Stimulated activated CD4-positive, alpha-beta T cell treated with anti-CD3 and anti-CD28 coated beads, Interleukin-1b, Interleukin-23, amount 100 ng/mL, for 24 hours (primary cell): ENCODE data around the gene RPH3AL.
"Not testable (repeated sequence)": the region's sequence is repeated elsewhere in the genome, so short reads cannot be mapped to it uniquely, and the experiment has no call there.

Experiments used
- DNase-seq, 4 experiments: peaks; one replicate each; pipeline ENCODE4 v3.0.0-alpha.2; 2020; ENCODE audit warnings: low read depth in 4 of 4, low spot score in 1 of 4

RPH3AL gene

DNA sequence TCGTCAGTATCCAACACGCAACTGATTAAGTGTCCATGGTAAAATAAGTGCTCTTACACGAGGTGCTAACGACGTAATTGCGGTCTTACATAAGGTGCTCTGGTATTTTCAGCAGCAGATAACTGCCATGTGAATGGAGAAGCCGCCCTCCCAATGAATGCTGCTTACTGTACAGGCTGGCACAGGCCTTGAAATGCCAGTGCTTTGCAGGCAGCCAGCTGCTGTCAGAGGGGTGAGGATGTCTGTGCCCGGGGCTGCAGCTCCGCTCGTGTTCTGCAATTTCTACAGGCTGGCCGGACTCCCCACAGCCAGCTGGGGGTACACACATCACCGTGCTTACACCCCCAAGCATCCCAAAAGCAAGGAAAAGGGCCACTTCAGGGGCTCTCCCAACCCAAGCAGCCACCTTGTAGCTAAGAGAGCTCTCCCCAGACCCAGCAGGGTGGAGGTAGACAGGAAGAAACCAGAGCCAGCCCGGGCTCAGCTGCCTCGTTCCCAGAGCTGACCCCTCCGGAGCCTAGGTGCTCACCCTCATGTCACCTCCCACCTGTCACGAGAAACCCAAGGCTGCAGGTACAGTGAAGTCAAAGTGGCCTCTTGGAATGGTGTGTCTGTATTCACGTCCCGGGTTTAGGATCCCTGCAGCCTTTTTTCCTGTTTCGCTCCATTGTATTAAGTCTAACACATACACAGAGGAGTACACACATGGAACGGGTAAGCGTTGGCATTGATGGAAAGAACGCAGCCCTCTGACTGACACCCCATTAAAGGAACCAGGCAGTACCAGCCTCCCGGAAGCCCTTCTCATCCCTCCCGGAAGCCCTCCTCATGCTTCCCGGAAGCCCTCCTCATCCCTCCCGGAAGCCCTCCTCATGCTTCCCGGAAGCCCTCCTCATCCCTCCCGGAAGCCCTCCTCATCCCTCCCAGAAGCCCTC is 27.2 kb upstream of the RPH3AL start:
- DNase-seq: no peak

DNA sequence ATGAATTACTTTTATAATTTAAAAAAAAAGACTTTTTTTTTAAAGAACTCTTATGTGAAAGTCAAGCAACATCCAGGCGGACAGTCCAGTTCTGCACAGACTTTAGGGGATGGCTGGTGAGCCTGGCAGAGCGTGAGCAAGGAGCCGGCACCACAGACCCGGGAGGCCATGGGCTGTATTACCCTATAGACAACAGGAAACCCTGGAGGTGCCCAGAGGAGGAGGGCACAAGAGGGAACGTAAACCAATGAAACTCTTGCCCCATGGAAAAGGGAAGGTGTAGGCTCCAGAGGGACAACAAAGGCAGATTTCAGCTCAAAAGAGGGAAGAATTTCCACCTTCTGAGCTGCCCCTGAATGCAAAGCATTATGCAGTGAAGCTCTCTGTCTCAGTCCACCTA is 25.5 kb upstream of the RPH3AL start:
- no peak for DNase-seq

DNA sequence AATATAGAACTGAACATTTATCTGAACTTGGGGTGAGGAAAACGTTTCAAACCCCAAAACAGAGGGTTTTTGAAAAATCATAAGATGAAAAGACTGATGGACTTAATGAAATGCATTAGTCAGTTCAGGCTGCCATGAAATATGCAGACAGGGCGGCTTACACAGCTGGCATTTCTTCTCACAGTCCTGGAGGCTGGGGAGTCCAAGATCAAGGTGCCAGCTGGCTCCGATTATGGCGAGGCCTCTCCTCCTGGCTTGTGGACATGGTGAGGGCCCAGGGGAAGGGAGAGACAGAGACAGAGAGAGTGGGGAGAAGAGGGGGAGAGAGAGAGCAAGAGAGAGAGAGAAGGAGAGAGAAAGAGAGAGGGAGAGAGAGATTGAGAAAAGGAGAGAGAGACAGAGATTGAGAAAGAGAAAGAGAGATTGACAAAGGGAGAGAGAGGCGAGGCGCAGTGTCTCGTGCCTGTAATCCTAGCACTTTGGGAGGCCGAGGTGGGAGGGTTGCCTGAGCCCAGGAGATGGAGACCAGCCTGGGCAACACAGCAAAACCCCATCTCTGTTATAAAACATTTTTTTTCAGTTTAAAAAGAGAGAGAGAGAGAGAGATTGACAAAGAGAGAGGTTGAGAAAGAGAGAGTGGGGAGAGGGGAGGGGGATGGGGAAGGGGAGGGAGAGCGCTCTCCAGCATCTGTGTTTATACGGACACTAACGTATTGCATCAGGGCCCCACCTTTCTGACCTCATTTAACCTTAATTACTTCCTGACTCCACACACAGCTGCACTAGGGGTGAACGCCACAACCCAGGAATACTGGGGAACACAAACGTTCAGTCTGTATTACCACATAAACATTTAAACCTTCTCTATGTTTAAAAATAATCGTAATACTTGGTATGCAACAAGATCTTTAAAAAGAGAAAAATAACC is 24.6 kb upstream of the RPH3AL start:
- DNase-seq: no peak

DNA sequence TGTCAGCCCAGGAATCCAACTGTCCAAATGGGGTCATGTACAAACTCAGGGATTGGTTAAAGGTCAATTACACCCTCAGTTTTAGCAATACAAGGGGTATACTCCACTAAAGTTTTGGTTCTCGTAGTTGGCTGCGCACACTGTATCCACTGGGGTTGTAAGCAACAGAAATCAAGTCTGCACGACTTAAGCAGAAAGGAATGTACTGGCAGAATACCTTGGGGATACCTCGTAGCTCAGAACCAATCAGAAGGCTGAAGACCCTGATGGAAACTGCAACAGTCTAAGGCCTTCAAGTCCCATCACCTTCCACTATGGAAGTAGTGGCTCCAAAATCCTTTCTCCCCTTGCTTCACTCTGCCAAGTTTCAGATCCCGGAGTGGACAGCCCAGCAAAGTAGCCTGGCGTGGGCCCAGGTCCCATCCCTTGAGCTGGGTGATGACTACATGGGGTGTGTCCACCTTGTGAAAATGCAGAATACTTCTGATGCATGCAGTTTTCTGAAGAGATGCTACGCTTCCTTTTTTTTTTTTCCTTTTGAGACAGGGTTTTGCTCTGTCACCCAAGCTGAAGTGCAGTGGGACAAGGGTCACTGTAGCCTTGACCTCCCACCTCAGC is 21.1 kb upstream of the RPH3AL start:
- no peak for DNase-seq

DNA sequence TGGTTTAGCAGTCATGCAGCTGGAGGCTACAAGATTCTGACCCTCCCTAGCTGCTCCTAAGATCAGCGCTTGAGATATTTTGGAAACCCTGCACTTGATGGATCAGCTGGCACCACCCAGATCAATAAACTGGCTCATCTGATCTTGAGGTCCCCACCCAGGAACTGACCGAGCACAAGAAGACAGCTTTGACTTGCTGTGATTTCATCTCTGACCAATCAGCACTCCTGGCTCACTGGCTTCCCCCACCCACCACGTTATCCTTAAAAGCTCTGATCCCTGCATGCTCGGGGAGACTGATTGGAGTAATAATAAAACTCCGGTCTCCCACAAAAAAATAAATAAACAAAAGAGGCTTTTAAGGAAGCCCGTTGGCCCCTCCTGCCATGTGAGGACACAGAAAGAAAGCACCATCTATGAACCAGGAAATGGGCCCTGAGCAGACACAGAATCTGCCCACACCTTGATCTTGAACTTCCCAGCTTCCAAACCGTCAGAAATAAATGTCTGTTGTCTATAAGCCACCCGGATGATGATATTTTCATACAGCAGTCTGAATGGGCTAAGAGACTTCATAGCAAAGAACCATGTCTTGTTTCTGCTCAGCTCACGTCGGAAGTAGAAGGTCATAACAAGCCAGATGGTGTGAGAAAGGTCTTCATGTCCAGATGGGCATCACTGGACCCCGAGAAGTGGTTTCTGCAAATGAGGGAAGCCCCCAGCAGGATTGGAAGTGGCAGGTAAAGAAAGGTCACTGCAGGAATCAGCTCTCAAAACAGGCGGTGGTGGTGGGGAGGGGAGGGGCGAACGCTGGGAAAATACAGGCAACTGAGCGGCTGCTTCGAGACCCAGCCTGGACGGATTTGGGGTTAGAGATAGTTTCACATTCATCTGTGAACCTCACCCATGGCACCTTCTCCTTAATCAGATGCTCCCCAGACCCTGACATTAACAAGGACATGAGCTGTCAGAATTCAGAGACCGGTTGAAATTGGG is 19.8 kb upstream of the RPH3AL start:
- DNase-seq: no peak

DNA sequence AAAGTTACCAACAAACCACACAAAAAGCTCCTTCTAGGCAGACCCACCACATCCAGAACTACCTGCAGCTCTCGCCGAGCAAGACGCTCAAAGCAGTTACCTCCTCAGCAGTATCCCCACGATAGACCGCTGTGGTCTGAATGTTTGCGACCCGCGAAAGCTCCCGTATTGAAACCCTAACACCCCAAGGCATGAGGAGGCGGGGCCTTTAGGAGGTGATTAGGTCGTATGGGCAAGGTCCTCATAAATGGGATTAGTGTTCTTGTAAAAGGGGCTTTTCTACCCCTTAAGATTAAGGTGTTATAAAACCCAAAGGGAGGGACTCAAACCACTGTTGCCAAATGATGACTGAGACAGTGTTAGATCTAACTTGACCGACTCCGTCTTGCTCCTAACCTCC is 19.0 kb upstream of the RPH3AL start:
- DNase-seq: no peak

DNA sequence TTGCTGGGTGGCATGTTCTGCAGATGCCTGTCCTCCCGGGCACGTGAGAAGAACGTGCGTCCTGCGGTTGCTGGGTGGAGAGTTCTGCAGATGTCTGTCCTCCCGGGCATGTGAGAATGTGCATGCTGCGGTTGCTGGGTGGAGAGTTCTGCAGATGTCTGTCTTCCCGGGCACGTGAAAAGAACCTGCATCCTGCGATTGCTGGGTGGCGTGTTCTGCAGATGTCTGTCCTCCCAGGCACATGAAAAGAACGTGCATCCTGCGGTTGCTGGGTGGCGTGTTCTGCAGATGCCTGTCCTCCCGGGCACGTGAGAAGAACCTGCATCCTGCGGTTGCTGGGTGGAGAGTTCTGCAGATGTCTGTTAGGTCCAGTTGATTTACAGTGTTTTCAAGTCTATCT is 15.0 kb upstream of the RPH3AL start:
- not testable (repeated sequence) for DNase-seq

DNA sequence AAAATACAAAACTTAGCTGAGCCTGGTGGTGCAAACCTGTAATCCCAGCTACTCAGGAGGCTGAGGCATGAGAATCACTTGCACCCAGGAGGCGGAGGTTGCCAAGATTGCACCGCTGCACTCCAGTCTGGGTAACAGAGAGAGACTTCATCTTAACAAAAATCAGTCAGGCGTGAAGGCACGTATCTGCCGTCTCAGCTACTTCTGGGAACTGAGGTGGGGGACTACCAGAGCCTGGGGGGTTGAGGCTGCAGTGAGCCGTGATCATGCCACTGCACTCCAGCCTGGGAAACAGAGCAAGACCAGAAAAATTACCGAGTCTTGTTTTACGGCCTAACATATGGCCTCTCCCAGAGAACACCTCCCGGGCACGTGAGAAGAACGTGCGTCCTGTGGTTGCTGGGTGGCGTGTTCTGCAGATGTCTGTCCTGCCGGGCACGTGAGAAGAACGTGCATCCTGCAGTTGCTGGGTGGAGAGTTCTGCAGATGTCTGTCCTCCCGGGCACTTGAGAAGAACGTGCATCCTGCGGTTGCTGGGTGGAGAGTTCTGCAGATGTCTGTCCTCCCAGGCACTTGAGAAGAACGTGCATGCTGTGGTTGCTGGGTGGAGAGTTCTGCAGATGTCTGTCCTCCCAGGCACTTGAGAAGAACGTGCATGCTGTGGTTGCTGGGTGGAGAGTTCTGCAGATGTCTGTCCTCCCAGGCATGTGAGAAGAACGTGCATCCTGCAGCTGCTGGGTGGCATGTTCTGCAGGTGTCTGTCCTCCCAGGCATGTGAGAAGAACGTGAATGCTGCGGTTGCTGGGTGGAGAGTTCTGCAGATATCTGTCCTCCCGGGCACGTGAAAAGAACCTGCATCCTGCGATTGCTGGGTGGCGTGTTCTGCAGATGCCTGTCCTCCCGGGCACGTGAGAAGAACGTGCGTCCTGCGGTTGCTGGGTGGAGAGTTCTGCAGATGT is 14.3 kb upstream of the RPH3AL start:
- DNase-seq: not testable (repeated sequence)

DNA sequence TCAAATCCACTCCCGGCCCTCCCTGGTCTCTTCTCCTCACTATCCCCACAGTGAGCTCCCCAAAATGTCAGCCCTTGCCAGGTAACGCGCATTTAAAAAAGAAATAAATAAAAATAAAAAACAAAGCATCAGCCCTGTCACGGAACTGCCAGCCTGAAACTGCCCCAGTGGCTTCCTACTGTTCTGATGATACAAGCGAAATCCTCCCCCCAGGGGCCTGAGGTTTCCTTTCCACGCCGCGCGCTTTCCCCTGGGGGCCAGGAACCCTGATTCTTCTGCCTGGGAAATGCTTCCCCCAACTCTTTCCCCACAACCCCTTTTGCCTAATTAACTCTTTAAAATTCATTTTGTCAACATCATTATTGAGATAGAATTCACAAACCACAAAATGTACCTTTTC is 12.2 kb upstream of the RPH3AL start:
- DNase-seq: no peak

DNA sequence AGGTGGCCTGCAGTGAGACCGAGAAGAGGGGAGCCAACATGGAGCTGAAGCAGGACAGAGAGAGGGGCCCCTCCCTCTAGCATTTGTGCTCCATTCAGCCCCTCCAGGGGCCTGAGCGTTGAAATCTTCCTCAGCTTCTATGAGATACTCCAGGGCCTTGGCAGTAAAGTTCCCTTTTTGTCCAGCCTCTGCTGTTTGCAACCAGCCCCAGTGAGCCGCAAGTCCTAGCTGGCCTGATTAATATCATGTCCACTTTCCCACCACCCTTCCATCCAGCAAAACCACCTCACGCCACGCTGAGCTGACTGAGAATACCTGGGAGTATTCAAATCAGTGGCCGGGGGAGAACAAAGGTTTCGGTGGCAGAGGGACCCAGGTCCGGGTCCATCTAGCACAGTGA is 11.7 kb upstream of the RPH3AL start:
- DNase-seq: no peak

DNA sequence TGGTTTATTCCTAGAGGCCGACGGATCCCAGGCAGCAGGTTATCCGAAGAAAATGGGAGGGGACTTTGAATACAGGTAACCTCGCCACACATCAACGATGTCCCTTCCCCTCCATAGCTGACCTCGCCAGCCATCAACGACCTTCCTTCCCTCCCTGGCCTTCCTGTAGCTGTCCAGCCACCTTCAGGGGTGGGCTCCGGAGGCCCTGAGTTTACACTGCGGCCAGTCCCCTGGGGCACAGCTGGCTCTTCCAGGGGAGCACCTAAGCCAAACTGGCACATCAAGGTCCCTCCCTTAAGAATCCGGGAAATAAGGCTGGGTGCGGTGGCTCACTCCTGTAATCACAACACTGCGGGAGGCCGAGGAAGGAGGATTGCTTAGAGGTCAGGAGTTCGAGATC is 10.1 kb upstream of the RPH3AL start:
- no peak for DNase-seq

DNA sequence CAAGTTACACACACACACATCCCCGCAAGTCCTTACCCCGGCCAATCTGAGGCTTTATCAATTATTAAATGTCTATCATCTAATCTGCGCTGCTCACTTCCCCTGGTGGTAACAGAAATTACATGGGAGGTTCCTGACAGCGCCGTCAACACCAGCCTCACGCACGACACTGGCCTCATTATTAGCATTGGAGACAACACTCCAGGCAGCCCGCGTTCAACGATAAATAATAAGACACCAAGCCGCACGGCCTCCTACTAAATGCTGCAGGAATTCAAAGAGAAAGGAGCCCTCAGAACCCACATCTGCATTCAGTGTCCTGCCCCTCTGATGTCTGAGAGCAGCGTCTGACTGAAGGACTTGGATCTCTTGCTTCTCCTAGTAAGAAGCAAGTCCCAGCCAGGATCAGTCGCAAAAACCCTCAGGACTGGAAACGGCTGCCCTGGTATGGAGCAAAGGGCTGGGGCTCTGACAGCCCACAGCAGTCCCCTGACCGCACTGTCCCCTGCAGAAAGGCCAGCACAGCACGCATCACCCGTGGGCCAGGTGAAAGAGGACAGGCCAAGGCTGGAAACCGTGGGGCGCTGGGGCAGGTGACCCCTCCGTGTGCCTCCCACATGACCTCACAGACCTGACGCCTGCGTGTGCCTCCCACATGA is 7.6 kb upstream of the RPH3AL start:
- DNase-seq: no peak

DNA sequence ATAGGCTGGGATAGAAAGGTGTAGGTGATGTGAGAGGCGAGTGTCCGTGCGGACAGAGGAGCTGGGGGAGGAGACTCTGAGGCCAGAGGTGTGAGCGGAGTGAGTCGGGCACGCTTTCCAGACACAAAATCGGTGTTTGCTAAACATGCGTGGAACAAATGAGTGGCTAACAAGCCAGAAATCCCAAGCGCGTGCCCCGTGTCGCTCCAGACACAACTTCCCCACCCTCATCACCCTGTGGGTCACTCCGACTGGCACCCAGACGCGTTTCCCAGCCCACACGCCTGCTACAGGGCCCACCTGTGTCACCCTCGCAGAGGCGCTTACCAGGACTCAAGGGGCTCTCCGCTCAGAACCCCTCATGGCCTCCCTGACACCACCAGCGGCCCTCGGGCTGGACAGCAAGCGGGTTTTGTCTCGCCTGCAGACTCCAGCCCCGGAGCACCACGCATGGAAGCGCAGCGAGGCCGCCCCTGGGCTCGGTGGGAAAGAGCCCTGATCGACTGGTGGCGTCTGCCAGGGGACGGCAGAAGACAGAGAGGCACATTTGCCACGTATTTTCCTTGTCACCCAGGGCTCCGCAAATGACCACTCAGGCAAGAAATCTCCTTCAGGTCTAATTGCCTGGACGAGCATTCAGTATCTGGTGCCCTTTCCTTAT is 6.0 kb upstream of the RPH3AL start:
- DNase-seq: no peak

DNA sequence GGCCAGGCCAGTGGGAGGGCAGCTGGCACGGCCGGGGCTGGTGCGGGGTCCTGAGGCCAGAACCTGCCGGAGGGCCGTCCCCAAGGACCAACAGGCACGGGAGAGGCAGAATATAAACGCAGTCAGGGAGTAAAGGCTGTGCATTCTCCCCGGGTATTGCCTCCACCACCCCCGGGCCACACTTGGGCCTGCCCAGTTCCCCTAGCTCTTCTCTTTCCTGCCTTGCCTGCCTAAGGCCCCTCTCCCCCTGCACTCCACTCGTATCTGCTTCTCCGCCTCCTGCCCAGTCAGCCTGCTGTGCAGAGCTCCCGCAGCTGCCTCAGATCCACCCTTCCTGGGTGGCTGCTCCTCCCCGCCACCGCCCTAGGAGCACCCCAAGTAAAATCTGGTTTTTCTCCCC is 5.0 kb upstream of the RPH3AL start:
- DNase-seq: no peak

DNA sequence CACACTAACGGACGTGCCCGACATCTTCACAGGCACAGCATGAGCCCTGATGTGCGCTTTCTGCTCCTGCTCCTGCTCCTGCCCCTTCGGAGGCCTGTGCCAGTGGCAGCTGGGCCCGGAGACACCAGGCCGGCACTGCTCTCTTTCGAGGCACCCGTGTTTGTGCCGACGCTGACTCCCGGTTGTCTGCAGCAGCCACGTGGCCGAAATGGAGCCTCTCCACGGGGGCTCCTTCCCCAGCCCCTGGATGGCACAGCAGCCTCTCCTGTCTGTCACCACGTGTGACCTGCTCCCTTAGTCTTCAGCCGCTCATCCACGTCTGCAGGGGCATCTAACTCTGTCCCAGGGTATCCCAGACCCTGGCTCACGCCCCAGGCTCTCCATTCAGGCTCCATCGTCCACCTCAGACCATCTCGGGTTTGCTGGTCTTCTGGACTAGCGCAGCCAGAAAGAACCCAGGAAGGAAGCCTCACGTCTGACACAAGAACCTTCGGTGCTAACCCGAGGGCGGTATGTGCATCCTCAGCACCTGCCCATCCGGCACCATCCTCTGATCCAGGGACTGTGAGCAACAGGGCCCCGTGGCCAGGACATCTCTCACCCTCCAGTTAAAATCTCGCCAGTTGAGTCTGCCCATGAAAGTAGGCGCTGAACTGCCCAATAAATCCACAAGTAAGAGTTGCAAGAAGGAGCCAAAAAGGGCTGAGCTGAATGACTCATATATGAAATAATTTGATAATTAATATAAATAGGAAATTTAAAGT is 4.2 kb upstream of the RPH3AL start:
- DNase-seq: no peak

DNA sequence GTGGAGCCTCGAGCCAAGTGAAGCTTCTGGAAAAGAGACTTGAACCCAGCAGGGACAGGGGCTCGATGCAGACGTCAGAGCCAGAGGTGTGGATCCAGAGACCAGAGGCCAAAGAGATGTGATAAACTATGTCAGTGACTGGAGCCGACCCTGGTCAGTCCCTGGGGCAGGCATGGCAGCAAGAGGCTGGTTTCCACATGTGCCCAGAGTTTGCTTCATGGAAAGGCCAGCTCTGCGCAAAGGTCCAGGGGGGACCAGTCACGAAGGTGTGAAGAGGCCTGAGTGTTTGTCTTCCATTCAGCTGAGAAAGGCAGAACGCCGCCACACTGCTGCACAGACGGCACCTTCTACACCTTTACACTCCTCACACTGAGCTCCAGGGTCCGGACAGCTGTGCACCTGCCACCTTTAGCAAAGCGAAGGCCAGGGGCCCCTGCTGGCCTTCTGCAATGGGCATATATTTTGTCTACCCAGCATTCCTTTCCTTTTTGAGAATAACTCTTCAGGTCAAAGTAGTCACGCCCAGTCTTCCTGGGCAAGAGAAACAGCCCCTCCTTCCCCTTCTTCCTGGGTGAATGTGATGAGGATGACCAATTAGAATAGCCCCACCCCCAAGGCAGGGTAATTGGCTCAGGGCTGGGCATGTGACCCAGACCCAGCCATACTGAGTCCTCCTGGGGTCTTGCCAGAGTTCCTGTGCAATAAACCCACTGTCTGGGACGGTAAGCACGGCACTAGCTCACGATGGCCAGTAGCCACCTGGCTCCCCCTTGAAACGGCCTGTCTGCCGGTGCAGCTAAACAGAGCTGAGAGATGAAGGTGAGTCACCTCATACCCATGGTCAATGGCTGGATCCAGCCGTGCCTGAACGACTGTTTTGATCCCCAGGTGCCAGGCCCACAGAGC is 2.3 kb upstream of the RPH3AL start:
- no peak for DNase-seq
